ENCODE data around the gene TMEM128.

Gene TMEM128

GRCh38 chr4:4206204-4206603 is 41.8 kb downstream of the TMEM128 start:
- no peaks in the 10 kb centered on the region for H3K9me3 ChIP-seq (replicated peaks; ENCODE audit: insufficient read depth, low read length)
- no peaks in the 10 kb centered on the region for H3K79me2 ChIP-seq (ENCODE audit: low read length)
- peaks cover 65% of the 10 kb centered on the region for H3K27me3 ChIP-seq (replicated peaks; ENCODE audit: insufficient read depth, low read length)
- H3K4me1 ChIP-seq (ENCODE audit: low read length), result peaks cover 9% of the 10 kb centered on the region
- H3F3A ChIP-seq (ENCODE audit: insufficient read depth, low read length), result no peaks in the 10 kb centered on the region
- H3K4me2 ChIP-seq (ENCODE audit: low read depth, low read length), result no peak overlapping the region
- H3K9ac ChIP-seq (ENCODE audit: low read length), result no peak overlapping the region
- no peak overlapping the region for H2AFZ ChIP-seq (ENCODE audit: low read length)
- no peaks in the 10 kb centered on the region for H3K9me2 ChIP-seq (replicated peaks; ENCODE audit: insufficient read depth, low read length)
- DNase-seq, result no peak
- no peak overlapping the region for H3K27ac ChIP-seq (ENCODE audit: low read length)
- H3K36me3 ChIP-seq (replicated peaks; ENCODE audit: insufficient read depth, low read length), result no peaks in the 10 kb centered on the region
- H3K4me3 ChIP-seq (ENCODE audit: low read length), result no peak overlapping the region
- H4K20me1 ChIP-seq (ENCODE audit: insufficient read depth, low read length), result no peaks in the 10 kb centered on the region
- TF ChIP-seq CTCF (IDR thresholded peaks at IDR 0.05; ENCODE audit: low read length) (no peak), EZH2phosphoT487 (IDR thresholded peaks at IDR 0.05; ENCODE audit: low read length) (no peak), EZH2 (optimal IDR thresholded peaks at IDR 0.05; ENCODE audit: low read depth, low read length) (no peak)

GRCh38 chr4:4204401-4204745 is 43.6 kb downstream of the TMEM128 start:
- Histone ChIP-seq H3K79me2 (ENCODE audit: low read length) (no peaks in the 10 kb centered on the region), H3K27ac (ENCODE audit: low read length) (no peak overlapping the region), H3K27me3 (replicated peaks; ENCODE audit: insufficient read depth, low read length) (peaks cover 53% of the 10 kb centered on the region), H3K9ac (ENCODE audit: low read length) (no peak overlapping the region), H4K20me1 (ENCODE audit: insufficient read depth, low read length) (no peaks in the 10 kb centered on the region), H3K9me2 (replicated peaks; ENCODE audit: insufficient read depth, low read length) (no peaks in the 10 kb centered on the region), H3K4me2 (ENCODE audit: low read depth, low read length) (no peak overlapping the region), H3K9me3 (replicated peaks; ENCODE audit: insufficient read depth, low read length) (no peaks in the 10 kb centered on the region), H3K4me1 (ENCODE audit: low read length) (peaks cover 9% of the 10 kb centered on the region), H3F3A (ENCODE audit: insufficient read depth, low read length) (no peaks in the 10 kb centered on the region), H2AFZ (ENCODE audit: low read length) (no peak overlapping the region), H3K4me3 (ENCODE audit: low read length) (no peak overlapping the region), H3K36me3 (replicated peaks; ENCODE audit: insufficient read depth, low read length) (no peaks in the 10 kb centered on the region)
- no peak for TF ChIP-seq EZH2phosphoT487 (IDR thresholded peaks at IDR 0.05; ENCODE audit: low read length)
- DNase-seq, result no peak

DNA sequence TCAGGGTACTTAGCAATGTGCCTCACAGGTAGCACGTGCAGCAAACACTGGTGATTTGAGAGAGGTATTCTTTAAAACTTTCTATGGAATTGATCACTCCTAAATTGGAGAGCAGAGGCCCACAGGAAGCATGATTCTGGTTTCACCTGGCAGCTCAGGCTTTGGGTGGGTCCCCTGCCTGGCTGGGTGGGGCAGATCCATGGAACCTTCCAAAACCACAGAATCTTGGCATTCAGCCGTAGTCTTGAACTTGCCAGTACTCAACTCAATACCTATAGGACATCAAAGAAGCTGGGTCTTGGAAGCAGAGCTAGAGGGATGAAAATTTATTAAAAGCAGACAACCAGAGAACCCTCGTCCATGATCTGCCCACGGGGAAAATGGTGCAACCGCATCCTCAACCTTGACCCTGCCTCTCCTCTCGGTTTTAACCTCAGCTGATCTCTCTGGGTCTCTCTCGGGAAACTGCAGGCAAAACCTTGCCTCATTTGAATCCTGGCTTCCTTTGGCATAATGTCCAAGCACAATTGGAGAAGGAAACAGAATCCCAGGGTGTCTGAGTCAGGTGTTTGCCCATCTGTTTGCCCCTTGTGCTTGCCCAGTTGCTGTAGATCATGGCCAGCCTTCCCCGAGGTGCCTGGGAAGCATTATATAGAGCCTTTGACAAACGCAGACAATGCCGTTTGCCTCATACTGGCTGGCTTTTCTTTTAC is 44.2 kb downstream of the TMEM128 start:
- no peaks in the 10 kb centered on the region for H3K79me2 ChIP-seq (ENCODE audit: low read length)
- H3K4me1 ChIP-seq (ENCODE audit: low read length), result peaks cover 7% of the 10 kb centered on the region
- peaks cover 52% of the 10 kb centered on the region for H3K27me3 ChIP-seq (replicated peaks; ENCODE audit: insufficient read depth, low read length)
- H3K36me3 ChIP-seq (replicated peaks; ENCODE audit: insufficient read depth, low read length), result no peaks in the 10 kb centered on the region
- H3K27ac ChIP-seq (ENCODE audit: low read length), result no peak overlapping the region
- no peaks in the 10 kb centered on the region for H3K9me3 ChIP-seq (replicated peaks; ENCODE audit: insufficient read depth, low read length)
- TF ChIP-seq EZH2phosphoT487 (IDR thresholded peaks at IDR 0.05; ENCODE audit: low read length), result no peak
- TF ChIP-seq EZH2 (optimal IDR thresholded peaks at IDR 0.05; ENCODE audit: low read depth, low read length), result no peak
- TF ChIP-seq CTCF (IDR thresholded peaks at IDR 0.05; ENCODE audit: low read length), result no peak
- no peaks in the 10 kb centered on the region for H3F3A ChIP-seq (ENCODE audit: insufficient read depth, low read length)
- no peak overlapping the region for H3K4me3 ChIP-seq (ENCODE audit: low read length)
- no peaks in the 10 kb centered on the region for H3K9me2 ChIP-seq (replicated peaks; ENCODE audit: insufficient read depth, low read length)
- no peak for DNase-seq
- H3K9ac ChIP-seq (ENCODE audit: low read length), result no peak overlapping the region
- no peak overlapping the region for H3K4me2 ChIP-seq (ENCODE audit: low read depth, low read length)
- no peaks in the 10 kb centered on the region for H4K20me1 ChIP-seq (ENCODE audit: insufficient read depth, low read length)
- H2AFZ ChIP-seq (ENCODE audit: low read length), result no peak overlapping the region

GRCh38 chr4:4202510-4202909 is 45.5 kb downstream of the TMEM128 start:
- TF ChIP-seq EZH2phosphoT487 (IDR thresholded peaks at IDR 0.05; ENCODE audit: low read length) (no peak), EZH2 (optimal IDR thresholded peaks at IDR 0.05; ENCODE audit: low read depth, low read length) (no peak), CTCF (IDR thresholded peaks at IDR 0.05; ENCODE audit: low read length) (no peak)
- H2AFZ ChIP-seq (ENCODE audit: low read length), result no peak overlapping the region
- H3K9ac ChIP-seq (ENCODE audit: low read length), result no peak overlapping the region
- DNase-seq, result no peak
- H3K4me1 ChIP-seq (ENCODE audit: low read length), result no peaks in the 10 kb centered on the region
- H3K27me3 ChIP-seq (replicated peaks; ENCODE audit: insufficient read depth, low read length), result peaks cover 51% of the 10 kb centered on the region
- H3K27ac ChIP-seq (ENCODE audit: low read length), result no peak overlapping the region
- H3F3A ChIP-seq (ENCODE audit: insufficient read depth, low read length), result no peaks in the 10 kb centered on the region
- no peak overlapping the region for H3K4me3 ChIP-seq (ENCODE audit: low read length)
- H3K36me3 ChIP-seq (replicated peaks; ENCODE audit: insufficient read depth, low read length), result no peaks in the 10 kb centered on the region
- no peaks in the 10 kb centered on the region for H3K79me2 ChIP-seq (ENCODE audit: low read length)
- no peaks in the 10 kb centered on the region for H4K20me1 ChIP-seq (ENCODE audit: insufficient read depth, low read length)
- no peaks in the 10 kb centered on the region for H3K9me2 ChIP-seq (replicated peaks; ENCODE audit: insufficient read depth, low read length)
- H3K9me3 ChIP-seq (replicated peaks; ENCODE audit: insufficient read depth, low read length), result no peaks in the 10 kb centered on the region
- H3K4me2 ChIP-seq (ENCODE audit: low read depth, low read length), result no peak overlapping the region
